ENCODE results near the gene PTPN12. TPM values are rescaled to one million over a fixed set of nuclear protein-coding genes. Genes with fewer than 3 reads are reported as not detected.

Gene PTPN12
- total and polyA plus RNA-seq, 2 experiments from 2014 or later = 21.7 to 25.6 TPM

- Histone ChIP-seq H3K9ac (no peak overlapping the region), H3K9me2 (ENCODE audit: insufficient read depth) (no peaks in the 10 kb centered on the region), H3K36me3 (ENCODE audit: low read depth) (no peaks in the 10 kb centered on the region), H3K4me2 (ENCODE audit: unreplicated experiment) (no peak overlapping the region), H3K79me2 (ENCODE audit: insufficient read depth) (no peaks in the 10 kb centered on the region), H3K27ac (peak overlapping the region; percentile 13; the same call in 1 of the 2 replicates), H3F3A (ENCODE audit: insufficient read depth) (peaks cover 25% of the 10 kb centered on the region), H4K20me1 (ENCODE audit: insufficient read depth) (no peaks in the 10 kb centered on the region), H3K4me3 (no peak overlapping the region), H3K9me3 (ENCODE audit: low read depth) (no peaks in the 10 kb centered on the region), H3K4me1 (ENCODE audit: insufficient read depth) (peaks cover 4% of the 10 kb centered on the region; the same call in 1 of the 2 replicates), H3K27me3 (replicated peaks; ENCODE audit: insufficient read depth) (no peaks in the 10 kb centered on the region), H2AFZ (no peak overlapping the region)
- peak; percentile 79 for DNase-seq
- in situ Hi-C loops (cut with MboI) = loop anchor here (25.0 kb wide), 1 partner anchor 262 kb away; no protein-coding TSS in a partner anchor
- 77% methylated on average over 5 of the region's 5 CpGs for WGBS, 2 experiments (ENCODE audit: low coverage in 1 of 2, low lambda C conversion rate in 2 of 2, missing lambda C conversion rate in 2 of 2)
- TF ChIP-seq EZH2phosphoT487 (IDR thresholded peaks at IDR 0.05; ENCODE audit: insufficient read depth, low read depth) (no peak), EZH2 (IDR thresholded peaks at IDR 0.05; ENCODE audit: insufficient read depth, poor library complexity, severe bottlenecking) (no peak)
Measured at GRCh38 chr7:77674878-77675277, 137.8 kb downstream of the PTPN12 start.

- H3K4me1 ChIP-seq (ENCODE audit: insufficient read depth) = peaks cover 5% of the 10 kb centered on the region
- no peak overlapping the region for H3K9ac ChIP-seq
- H3K36me3 ChIP-seq (ENCODE audit: low read depth) = no peaks in the 10 kb centered on the region
- in situ Hi-C loops (cut with MboI) = no loop called here
- no peaks in the 10 kb centered on the region for H3K9me3 ChIP-seq (ENCODE audit: low read depth)
- no peak overlapping the region for H2AFZ ChIP-seq
- no peak for DNase-seq
- H3K79me2 ChIP-seq (ENCODE audit: insufficient read depth) = 0 out of 2 replicates have a peak, but pooled peaks cover under 1% of the 10 kb centered on the region
- H3F3A ChIP-seq (ENCODE audit: insufficient read depth) = peaks cover 17% of the 10 kb centered on the region; the same call in 1 of the 2 replicates
- H3K4me2 ChIP-seq (ENCODE audit: unreplicated experiment) = no peak overlapping the region
- no peak overlapping the region for H3K27ac ChIP-seq
- TF ChIP-seq EZH2phosphoT487 (IDR thresholded peaks at IDR 0.05; ENCODE audit: insufficient read depth, low read depth) (no peak), EZH2 (IDR thresholded peaks at IDR 0.05; ENCODE audit: insufficient read depth, poor library complexity, severe bottlenecking) (no peak)
- H4K20me1 ChIP-seq (ENCODE audit: insufficient read depth) = no peaks in the 10 kb centered on the region
- H3K27me3 ChIP-seq (replicated peaks; ENCODE audit: insufficient read depth) = no peaks in the 10 kb centered on the region
- no peak overlapping the region for H3K4me3 ChIP-seq
- no peaks in the 10 kb centered on the region for H3K9me2 ChIP-seq (ENCODE audit: insufficient read depth)
Measured at GRCh38 chr7:77679608-77680007, 142.5 kb downstream of the PTPN12 start.

GRCh38 chr7:77680266-77680665 lies 143.2 kb downstream of the PTPN12 start:
- no peak for DNase-seq
- WGBS, 2 experiments (ENCODE audit: low coverage in 1 of 2, low lambda C conversion rate in 2 of 2, missing lambda C conversion rate in 2 of 2) = 95 to 98% methylated on average over 7 of the region's 7 CpGs
- no peak overlapping the region for H3K4me2 ChIP-seq (ENCODE audit: unreplicated experiment)

GRCh38 chr7:77684030-77684429 lies 146.9 kb downstream of the PTPN12 start:
- H3K4me1 ChIP-seq (ENCODE audit: insufficient read depth) = peaks cover 22% of the 10 kb centered on the region
- 48 to 54% methylated on average over 9 of the region's 9 CpGs for WGBS, 2 experiments (ENCODE audit: low coverage in 1 of 2, low lambda C conversion rate in 2 of 2, missing lambda C conversion rate in 2 of 2)
- no peaks in the 10 kb centered on the region for H3K27me3 ChIP-seq (replicated peaks; ENCODE audit: insufficient read depth)
- H3K9me2 ChIP-seq (ENCODE audit: insufficient read depth) = no peaks in the 10 kb centered on the region
- H3K4me2 ChIP-seq (ENCODE audit: unreplicated experiment) = no peak overlapping the region
- H3K79me2 ChIP-seq (ENCODE audit: insufficient read depth) = peaks cover 30% of the 10 kb centered on the region
- peak overlapping the region; percentile 46 for H3K27ac ChIP-seq
- DNase-seq = peak; percentile 86
- TF ChIP-seq EZH2 (IDR thresholded peaks at IDR 0.05; ENCODE audit: insufficient read depth, poor library complexity, severe bottlenecking) (no peak), EZH2phosphoT487 (IDR thresholded peaks at IDR 0.05; ENCODE audit: insufficient read depth, low read depth) (no peak)
- no peak overlapping the region for H3K9ac ChIP-seq
- H4K20me1 ChIP-seq (ENCODE audit: insufficient read depth) = no peaks in the 10 kb centered on the region
- H3F3A ChIP-seq (ENCODE audit: insufficient read depth) = peaks cover 38% of the 10 kb centered on the region
- in situ Hi-C loops (cut with MboI) = no loop called here
- H3K36me3 ChIP-seq (ENCODE audit: low read depth) = no peaks in the 10 kb centered on the region
- no peak overlapping the region for H2AFZ ChIP-seq
- no peak overlapping the region for H3K4me3 ChIP-seq
- no peaks in the 10 kb centered on the region for H3K9me3 ChIP-seq (ENCODE audit: low read depth)

More at GRCh38 chr7:77680266-77680665, 143.2 kb downstream of the PTPN12 start:
- H3K9me3 ChIP-seq (ENCODE audit: low read depth) = no peaks in the 10 kb centered on the region
- H3K4me3 ChIP-seq = no peak overlapping the region
- TF ChIP-seq EZH2 (IDR thresholded peaks at IDR 0.05; ENCODE audit: insufficient read depth, poor library complexity, severe bottlenecking) = no peak
- TF ChIP-seq EZH2phosphoT487 (IDR thresholded peaks at IDR 0.05; ENCODE audit: insufficient read depth, low read depth) = no peak
- no peaks in the 10 kb centered on the region for H4K20me1 ChIP-seq (ENCODE audit: insufficient read depth)
- no peaks in the 10 kb centered on the region for H3K9me2 ChIP-seq (ENCODE audit: insufficient read depth)
- peaks cover 7% of the 10 kb centered on the region; the same call in 1 of the 2 replicates for H3K79me2 ChIP-seq (ENCODE audit: insufficient read depth)
- no peak overlapping the region for H2AFZ ChIP-seq
- no peak overlapping the region for H3K27ac ChIP-seq
- peaks cover 7% of the 10 kb centered on the region for H3K4me1 ChIP-seq (ENCODE audit: insufficient read depth)
- no peaks in the 10 kb centered on the region for H3K27me3 ChIP-seq (replicated peaks; ENCODE audit: insufficient read depth)
- H3K9ac ChIP-seq = no peak overlapping the region
- in situ Hi-C loops (cut with MboI) = no loop called here
- H3F3A ChIP-seq (ENCODE audit: insufficient read depth) = peaks cover 17% of the 10 kb centered on the region; the same call in 1 of the 2 replicates
- H3K36me3 ChIP-seq (ENCODE audit: low read depth) = no peaks in the 10 kb centered on the region

- H4K20me1 ChIP-seq (ENCODE audit: insufficient read depth) = no peaks in the 10 kb centered on the region
- H3K36me3 ChIP-seq (ENCODE audit: low read depth) = no peaks in the 10 kb centered on the region
- no peaks in the 10 kb centered on the region for H3K9me2 ChIP-seq (ENCODE audit: insufficient read depth)
- in situ Hi-C loops (cut with MboI) = no loop called here
- peak; percentile 36 for DNase-seq
- peaks cover 22% of the 10 kb centered on the region for H3K4me1 ChIP-seq (ENCODE audit: insufficient read depth)
- H3K9ac ChIP-seq = no peak overlapping the region
- no peak overlapping the region for H3K4me2 ChIP-seq (ENCODE audit: unreplicated experiment)
- H3K79me2 ChIP-seq (ENCODE audit: insufficient read depth) = peaks cover 41% of the 10 kb centered on the region
- H3K4me3 ChIP-seq = no peak overlapping the region
- no peaks in the 10 kb centered on the region for H3K9me3 ChIP-seq (ENCODE audit: low read depth)
- peaks cover 36% of the 10 kb centered on the region for H3F3A ChIP-seq (ENCODE audit: insufficient read depth)
- no peaks in the 10 kb centered on the region for H3K27me3 ChIP-seq (replicated peaks; ENCODE audit: insufficient read depth)
- TF ChIP-seq EZH2phosphoT487 (IDR thresholded peaks at IDR 0.05; ENCODE audit: insufficient read depth, low read depth) = no peak
- no peak for TF ChIP-seq EZH2 (IDR thresholded peaks at IDR 0.05; ENCODE audit: insufficient read depth, poor library complexity, severe bottlenecking)
- no peak overlapping the region for H2AFZ ChIP-seq
- 64 to 66% methylated on average over 5 of the region's 5 CpGs for WGBS, 2 experiments (ENCODE audit: low coverage in 1 of 2, low lambda C conversion rate in 2 of 2, missing lambda C conversion rate in 2 of 2)
- H3K27ac ChIP-seq = no peak overlapping the region
Measured at GRCh38 chr7:77685233-77685632, 148.1 kb downstream of the PTPN12 start.

All from GM23248 (cell line).